Dermis microvascular lymphatic vessel endothelial cell (primary cell): ENCODE measurements around the gene GLI1. TPM values are rescaled to one million over a fixed set of nuclear protein-coding genes. Genes with fewer than 3 reads are reported as not detected.
A peak's percentile ranks its signal among the peaks of the same experiment; 100 is the strongest.
"Not testable (repeated sequence)": the region's sequence is repeated elsewhere in the genome, so short reads cannot be mapped to it uniquely, and the experiment has no call there.

ENCODE experiments used
- DNase-seq, 2 donors: peaks; one replicate each; pipeline versions ENCODE4 v3.0.0 to v3.0.0-alpha.2; 2010; ENCODE audit warnings: low read depth in 2 of 2
- total RNA-seq: library from RNA; depleted of rRNA; stranded (reverse); fragments of >200 nt; gene quantifications from 2 replicates; pipeline ENCODE4 v1.2.1, GENCODE V29; 2014

GLI1 gene
- total RNA-seq, 1 donor from 2014 or later = under 0.01 TPM

DNA sequence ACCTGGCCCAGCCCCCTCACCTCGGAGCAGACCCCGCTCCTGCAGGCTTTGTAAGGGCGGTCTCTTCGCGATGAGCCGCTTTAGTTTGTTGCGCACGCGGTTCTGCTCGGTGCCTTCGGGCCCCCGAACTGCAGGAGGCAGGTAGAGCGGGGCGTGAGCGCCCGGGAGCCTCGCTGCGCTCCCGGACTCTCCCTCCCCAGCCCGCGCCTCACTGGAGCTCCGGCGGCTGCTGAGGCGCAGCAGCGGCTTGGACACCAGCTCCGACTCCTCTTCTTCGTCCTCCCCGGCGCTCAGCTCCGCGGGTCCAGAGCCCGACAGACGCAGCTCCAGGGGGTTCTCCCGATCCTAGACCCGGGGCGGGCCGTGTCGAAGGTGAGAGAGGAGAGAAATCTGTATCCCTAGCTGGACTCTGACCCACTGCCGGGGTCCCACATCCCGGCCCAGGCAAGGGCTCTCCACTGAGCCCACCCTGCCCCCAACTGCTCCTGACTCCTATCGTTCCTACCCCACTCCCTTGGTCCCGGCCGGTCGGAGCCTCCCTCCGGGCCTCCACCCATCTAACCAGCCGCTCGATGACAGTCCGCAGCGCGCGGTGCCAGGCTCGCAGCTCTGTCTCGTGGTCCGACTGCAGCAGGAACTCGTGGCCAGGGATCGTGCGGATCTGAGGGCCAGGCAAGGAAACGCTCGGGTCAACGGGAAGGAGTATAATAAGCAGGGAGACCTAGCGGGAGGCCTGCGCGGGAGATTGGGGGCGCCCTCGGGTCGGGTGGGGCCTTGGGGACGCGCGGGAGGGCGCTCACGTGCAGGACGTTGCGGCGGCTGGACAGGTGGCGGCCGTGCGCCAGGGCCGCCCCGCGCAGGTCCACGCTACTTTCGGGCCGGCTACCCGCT, 15.9 kb downstream of the GLI1 start:
- no peak for DNase-seq

DNA sequence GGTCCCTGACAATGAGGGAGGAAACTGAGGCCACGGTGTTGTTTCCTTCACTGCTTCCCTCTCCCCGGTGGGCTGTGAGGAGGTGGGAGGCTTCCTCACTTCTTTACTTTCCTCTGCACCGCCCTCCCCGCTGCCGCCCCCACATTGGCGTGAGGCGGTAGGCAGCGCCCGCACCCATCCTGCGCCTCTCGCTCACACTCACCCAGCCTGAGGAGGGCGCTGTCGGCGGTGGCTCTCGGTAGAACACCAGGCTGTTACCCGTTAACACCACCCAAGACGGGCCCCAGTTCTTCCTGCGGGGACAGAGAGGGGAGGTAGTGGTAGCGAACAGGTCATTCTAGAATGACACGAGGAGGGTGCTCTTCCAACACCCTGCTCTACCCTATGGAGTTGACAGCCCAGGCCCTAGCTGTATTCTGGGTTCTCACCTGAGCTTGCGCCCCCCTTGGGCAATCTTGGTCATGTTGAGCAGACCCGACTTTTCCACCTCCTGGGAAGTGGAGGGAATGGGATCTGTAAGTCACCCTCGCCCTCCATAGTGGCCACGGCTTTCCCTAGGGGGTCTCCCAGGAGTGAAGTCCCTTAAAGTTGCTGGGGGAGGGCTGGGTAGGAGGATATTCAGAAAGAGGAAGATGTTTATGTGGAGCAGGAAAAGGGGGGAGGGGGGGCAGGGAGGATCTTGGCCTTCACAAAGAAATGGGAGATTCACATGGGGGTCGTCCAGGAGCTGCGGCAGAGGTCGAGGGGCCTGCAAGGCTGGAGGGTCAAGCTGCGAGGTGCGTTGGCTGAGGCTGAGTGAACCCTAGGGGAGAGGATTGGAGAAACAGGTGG, 16.8 kb downstream of the GLI1 start:
- DNase-seq = no peak

DNA sequence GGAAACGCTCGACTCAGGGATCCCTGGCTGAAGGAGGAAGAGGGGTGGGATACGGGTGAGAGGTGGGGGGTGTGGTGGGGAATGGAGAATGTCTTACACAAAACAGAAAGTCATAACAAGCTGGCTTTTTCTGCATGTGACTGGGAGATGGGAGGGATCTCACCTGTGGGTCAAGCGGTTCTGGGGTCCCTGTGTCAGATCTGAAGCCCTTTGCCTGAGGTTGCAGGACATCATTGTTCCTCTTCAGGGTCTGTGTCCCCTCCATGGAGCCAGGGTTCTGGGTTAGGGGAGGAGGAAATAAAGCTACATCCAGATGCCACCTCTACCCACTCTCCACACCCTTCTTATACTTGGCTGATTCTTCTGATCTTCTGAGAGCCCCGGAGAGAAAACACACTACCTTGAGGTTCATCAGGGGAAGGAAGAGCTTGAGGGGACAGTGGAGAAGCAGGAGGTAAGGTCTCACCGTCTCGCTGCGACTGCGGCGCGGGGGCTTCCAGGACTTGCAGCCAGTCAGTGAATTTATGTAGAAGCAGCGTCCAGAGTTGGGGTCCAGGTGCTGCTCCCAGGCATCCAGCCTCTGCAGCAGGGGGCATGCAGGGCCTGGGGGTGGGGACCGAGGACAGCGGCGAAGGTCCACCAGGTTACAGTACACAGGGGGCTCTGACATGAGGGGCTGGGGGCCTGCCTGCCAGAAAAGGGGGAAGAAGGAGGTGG, 17.6 kb downstream of the GLI1 start:
- no peak for DNase-seq

DNA sequence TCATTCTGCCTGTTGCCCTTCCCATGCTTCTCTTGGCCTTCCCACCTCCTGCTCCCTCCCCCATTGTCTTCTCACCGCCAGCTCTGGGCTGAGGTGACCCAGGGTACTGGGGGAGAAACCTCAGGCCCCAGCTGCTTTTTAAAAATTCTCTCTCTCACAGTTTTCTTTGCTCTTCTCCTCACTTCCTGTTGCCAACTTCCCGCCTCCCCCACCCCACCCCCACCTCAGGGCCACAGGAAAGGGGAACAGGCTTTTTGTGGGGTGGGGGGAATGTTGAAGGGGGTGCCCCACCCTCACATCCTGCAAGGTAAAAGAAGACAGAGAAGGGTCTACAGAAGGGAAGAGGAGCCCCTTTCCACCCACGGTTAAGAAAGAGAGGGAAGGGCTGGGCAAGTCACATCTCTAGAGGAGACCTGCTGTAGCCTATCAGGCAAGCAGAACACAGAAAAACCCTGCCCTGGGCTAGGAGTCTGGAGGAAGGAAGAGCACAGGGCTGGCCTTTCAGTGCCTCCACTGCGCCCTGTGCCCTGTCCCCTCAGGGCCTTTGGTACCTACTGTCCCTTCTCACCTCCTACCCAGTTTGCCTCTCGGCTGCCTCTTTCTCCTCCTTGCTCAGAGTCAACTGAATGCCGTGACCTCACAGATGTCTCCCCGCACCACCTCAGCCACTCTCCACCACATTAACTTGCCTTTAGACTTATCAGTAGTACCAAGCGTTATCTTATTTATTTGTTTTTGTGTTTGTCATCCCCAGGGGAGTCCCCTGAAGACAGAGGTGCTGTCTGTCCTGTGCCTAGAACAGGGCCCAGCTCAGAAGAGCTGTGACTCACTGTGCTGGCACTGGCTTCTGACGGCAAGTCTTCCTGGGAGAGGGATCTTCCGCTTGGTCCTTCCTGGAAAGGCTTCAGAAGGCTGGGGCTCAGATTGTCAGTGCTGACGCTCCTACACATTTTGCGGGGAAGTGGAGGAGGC, 18.4 kb downstream of the GLI1 start:
- DNase-seq = no peak

DNA sequence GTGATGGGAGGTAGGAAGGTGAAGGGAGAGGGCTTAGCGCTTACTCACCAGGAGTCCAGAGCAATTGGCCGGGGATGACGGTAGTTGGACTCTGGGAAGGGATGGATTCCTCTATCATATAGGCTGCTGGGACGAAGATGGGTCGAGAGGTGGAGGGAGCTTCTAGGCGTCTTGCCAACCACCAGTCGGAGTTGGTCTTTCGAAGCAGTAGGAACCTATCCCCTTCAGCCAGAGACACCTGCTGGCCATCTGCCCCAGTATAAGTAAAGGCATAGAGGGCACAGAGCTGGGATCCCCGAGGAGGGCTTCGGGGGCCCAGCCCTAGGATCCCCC, 19.4 kb downstream of the GLI1 start:
- DNase-seq = no peak

DNA sequence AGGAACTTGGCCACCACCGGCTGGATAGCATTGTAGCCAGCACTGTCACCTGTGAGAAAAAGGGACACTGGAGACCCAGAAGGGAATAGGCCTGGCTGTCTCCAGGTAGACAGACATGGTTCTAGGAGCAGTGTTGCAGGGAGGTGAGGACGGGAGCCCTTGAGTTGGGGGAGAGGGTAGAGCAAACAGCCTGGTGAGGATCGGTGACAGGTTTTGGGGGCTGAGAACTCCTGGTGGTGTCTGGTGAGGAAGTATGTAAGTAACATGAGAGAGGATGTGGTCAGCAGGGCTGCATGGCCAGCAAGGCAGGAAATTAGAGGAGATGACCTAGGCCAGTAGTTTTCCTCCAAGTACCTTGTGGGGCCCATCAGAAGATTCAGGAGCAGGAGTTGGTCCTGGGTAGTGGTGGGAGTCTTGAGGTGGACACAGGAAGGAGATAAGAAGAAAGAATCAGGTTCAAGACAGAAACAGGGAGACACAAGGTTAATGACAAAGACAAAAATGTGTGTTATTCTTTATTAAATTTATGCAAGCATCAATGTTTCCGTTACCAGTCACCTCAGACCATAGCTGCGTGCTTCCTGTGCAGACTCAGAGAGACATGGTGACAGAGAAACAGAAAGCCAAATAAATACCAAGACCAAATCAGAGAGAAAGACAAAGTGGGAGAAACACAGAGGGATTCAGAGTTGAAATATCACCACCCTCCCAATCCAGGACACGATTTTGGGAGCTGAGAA, 20.0 kb downstream of the GLI1 start, which contains the start of gene ARHGAP9:
ARHGAP9 (minus strand) TSS at position 491 of the 740 bp plus-strand sequence; CDS start at position 31, 460 bp downstream.
- DNase-seq = peak; percentile 28 to 36

DNA sequence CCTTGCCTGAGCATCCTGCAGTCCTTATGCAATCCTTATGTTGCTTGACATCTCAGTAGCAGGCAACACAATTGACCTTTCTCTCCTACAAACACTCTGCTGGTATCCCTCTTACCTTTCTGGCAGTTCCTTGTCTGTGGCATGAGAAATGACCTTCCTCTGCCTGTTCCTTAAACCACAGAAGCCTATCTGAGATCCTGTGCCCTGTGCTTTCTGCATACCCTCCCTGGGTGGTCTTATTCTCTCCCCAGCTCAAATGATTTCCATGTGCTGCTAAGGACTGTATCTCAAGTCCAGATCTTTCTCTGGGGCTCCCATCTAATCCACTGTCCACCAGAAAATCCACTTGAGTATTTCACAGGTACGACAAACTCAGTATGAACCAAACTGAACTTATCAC, 22.1 kb downstream of the GLI1 start:
- DNase-seq = no peak

DNA sequence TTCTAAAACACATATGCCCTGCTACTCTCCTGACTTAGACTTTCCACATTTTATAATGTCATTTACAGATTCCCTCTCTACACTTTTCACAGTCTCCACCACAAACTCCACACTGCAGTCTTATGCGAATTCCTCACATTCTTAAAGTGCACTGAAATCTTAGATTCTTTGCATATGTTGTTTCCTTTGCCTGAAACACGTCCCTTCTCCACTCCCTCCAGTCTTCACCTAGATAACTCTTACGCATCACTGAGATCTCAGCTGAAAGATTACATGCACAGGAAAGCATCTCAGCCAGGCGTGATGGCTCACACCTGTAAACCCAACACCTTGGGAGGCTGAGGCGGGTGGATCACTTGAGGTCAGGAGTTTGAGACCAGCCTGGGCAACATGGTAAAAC, 23.9 kb downstream of the GLI1 start:
- no peak for DNase-seq

DNA sequence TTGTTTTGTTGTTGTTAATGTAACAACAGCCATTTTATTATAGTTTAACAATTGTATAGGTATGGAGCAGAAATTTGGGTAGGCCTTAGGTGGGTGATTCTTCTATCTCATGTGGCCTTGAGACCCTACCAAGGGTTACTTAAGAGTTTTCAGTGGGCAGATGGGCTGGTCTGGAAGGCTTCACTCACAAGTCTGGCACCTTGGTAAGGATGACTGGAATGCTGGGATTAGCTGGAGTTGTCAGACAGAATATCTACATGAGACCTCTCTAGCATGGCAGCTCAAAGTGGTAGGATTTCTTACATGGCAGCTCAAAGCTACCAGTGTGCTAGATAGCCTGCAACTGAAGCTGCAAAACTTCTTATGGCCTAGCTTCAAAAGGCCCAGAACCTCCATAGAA, 26.1 kb downstream of the GLI1 start:
- DNase-seq = no peak

DNA sequence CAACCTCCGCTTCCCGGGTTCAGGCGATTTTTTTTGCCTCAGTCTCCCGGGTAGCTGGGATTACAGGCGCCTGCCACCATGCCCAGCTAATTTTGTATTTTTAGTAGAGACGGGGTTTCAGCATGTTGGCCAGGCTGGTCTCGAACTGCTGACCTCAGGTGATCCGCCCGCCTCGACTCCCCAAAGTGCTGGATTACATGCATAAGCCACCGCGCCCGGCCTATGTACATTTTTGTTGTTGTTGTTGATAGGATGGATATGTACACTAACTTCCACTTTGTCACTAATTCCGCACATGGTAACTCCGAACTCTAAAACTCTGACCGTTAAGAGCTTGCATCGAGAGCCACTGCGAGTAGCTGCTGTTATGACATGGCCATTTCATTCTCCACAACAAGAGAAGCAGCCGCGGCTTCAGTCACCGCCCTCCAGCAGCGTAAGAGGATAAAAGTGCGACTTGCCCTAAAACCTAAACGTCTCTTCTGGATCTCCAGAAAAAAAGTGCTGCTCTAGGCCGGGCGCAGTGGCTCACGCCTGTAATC, 27.5 kb downstream of the GLI1 start:
- DNase-seq = no peak

DNA sequence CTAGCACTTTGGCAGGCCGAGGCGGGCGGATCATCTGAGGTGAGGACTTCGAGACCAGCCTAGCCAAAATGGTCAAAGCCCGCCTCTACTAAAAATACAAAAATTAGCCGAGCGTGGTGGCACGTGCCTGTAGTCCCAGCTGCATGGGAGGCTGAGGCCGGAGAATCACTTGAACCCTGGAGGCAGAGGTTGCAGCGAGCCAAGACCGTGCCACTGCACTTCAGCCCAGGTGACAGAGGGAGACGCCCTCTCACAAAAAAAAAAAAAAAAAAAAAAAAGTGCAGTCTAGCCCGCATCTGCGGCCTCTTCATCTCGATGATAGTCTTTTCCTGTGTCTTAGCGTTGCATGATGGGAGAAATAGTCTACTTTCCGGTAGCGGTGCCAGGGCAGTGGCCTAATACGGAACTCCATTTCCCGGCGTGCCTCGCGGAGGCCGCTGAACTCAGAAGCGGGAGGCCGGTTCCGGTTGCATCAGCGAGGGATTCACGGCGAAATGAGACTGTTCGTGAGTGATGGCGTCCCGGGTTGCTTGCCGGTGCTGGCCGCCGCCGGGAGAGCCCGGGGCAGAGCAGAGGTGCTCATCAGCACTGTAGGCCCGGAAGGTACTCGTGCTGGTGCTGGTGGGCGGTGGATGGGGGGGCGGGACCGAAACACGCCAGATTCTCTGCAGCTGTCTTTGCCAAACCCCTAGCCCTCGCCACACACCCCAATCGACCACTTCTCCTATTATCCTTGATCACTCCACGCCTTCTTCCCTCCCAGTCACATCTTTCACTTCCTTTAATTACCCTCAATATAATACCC, 28.2 kb downstream of the GLI1 start, which contains the start of gene MARS1:
MARS1 (plus strand) TSS at position 472 of the 805 bp plus-strand sequence; CDS start at position 495, 23 bp downstream.
- peak; percentile 88 to 94 for DNase-seq

DNA sequence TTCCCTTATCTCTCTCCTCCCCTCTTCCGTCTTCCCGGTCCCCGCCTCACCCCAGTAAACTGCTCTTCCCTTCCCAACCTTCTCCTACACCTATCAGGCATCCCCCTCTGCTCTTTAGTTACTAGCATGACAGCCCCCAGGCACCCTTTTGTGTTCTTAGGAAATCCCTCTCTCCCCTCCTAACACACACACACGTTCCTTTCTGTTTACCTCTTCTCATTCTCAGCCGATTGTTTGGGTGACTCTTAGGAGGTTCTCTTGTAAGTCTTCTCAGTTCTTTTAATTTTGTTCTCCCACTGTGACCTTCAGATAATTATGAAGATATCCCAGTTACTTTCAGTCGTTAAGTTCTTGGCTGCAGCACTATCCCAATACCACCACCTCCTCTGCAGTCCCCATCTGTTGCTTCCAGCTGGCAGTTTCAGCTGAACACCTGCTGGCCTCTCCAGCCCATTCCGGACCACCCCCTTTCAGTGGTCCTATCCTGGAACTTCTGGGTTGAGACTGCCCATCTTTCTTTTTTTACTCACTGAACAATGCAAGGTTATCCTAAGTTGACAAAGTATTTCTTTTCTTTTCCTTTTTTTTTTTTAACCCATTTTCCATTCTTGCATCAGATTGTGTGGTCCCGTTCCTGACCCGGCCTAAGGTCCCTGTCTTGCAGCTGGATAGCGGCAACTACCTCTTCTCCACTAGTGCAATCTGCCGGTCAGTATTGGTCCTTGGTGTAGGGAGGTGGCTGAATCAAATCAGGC, 29.0 kb downstream of the GLI1 start:
- DNase-seq = peak in 1 of 2 donors; percentile 29

DNA sequence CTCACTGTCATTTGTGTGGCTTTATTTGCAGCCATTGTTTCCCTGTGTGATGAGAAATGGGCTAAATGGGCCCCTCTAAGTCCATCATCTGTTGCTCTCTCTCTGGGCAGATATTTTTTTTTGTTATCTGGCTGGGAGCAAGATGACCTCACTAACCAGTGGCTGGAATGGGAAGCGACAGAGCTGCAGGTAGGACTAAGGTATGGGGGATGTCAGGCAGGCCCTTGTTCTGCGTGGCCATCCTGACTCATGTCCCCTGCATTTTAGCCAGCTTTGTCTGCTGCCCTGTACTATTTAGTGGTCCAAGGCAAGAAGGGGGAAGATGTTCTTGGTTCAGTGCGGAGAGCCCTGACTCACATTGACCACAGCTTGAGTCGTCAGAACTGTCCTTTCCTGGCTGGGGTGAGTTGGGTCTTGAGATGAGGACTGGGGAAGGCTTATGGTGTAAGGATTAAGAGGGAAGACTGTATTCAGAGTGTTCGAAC, 29.6 kb downstream of the GLI1 start:
- DNase-seq = no peak

DNA sequence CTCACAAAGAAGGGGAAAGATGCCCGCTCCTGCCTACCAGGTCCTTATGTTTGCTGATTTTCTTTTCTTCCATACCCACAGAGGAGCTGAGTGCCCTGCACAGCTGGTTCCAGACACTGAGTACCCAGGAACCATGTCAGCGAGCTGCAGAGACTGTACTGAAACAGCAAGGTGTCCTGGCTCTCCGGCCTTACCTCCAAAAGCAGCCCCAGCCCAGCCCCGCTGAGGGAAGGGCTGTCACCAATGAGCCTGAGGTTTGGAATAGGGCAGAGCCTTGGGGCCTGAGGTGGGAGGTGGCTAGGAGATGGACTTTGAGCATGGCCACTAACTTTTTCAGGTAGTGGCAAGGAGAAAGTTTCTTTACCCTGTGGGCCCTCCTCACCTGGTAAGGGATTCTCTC, 30.5 kb downstream of the GLI1 start:
- DNase-seq = no peak

DNA sequence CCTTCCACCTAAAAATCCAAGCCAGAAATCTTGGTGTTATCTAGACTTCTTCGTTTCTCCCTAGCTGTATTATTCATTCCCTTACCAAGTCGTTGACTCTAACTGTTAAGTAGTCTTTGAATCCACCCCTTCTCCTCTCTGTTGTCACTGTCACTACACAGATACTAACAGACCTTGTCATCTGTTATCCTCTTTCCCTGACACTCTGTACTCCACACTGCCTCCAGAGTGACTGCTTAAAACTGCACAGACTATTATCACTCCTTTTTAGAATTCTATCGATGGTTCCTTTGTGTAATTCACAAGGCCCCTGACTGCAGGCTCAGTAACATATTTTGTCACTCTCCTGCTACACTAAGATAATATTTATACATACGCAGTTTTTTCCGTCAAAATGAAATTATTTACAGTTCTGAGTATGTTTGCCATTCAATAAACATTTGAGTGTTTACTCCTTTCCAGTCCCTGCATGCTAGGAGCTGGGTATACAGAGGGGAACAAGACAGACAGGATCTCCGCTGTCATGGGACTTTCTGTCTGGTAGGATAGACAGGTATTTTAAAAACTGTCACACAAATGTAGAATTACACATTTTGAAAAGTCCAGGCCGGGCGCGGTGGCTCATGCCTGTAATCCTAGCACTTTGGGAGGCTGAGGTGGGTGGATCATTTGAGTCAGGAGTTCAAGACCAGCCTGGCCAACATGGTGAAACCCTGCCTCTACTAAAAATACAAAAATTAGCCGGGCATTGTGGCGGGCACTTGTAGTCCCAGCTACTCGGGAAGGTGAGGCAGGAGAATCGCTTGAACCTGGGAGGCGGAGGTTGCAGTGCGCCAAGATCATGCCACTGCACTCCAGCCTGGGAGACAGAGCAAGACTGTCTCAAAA, 32.1 kb downstream of the GLI1 start:
- DNase-seq = no peak

DNA sequence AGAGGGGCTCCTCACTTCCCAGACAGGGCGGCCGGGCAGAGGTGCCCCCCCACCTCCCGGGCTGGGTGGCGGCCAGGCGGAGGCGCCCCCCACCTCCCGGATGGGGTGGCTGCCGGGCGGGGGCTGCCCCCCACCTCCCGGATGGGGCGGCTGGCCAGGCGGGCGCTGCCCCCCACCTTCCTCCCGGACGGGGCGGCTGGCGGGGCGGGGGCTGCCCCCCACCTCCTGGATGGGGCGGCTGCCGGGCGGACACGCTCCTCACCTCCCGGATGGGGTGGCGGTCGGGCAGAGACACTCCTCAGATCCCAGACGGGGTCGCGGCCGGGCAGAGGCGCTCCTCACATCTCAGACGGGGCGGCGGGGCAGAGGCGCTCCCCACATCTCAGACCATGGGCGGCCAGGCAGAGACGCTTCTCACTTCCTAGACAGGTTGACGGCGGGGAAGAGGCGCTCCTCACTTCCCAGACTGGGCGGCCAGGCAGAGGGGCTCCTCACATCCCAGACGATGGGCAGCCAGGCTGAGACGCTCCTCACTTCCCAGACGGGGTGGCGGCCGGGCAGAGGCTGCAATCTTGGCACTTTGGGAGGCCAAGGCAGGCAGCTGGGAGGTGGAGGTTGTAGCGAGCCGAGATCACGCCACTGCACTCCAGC, 35.6 kb downstream of the GLI1 start:
- not testable (repeated sequence) for DNase-seq
